ENCODE measurements around the gene KCNK4.

Gene KCNK4

DNA sequence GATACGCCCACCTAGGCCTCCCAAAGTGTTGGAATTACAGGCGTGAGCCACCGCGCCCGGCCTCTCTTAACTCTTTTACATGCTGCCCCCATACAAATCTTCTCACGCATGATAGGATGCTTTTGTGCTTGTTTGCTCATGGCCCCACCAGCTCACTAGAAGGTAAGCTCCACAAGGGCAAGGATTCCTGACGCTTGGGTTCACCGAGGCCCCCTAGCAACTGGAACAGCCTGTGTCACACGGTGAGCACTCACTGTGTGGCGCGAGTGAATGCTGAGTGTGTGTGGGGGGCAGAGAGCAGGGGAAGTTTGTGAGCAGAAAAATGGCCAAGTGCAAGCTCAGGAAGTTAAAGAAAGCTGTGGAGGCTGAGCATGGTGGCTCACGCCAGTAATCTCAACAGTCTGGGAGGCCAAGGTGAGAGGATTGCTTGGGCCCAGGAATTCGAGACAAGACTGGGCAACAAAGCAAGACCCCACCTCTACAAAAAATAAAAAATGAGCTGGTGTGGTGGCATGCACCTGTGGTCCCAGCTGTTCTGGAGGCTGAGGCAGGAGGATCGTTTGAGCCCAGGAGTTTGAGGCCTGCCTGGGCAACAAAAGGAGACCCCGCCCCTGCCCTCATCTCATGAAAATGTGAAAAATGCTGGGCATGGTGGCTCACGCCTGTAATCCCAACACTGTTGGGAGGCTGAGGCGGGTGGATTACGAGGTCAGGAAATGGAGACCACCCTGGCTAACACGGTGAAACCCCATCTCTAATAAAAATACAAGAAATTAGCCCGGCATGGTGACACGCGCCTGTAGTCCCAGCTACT is 8.9 kb upstream of the KCNK4 start:
- DNase-seq (ENCODE audit: low read depth in 2 of 2): no peak
- TF ChIP-seq, protein P1, sequence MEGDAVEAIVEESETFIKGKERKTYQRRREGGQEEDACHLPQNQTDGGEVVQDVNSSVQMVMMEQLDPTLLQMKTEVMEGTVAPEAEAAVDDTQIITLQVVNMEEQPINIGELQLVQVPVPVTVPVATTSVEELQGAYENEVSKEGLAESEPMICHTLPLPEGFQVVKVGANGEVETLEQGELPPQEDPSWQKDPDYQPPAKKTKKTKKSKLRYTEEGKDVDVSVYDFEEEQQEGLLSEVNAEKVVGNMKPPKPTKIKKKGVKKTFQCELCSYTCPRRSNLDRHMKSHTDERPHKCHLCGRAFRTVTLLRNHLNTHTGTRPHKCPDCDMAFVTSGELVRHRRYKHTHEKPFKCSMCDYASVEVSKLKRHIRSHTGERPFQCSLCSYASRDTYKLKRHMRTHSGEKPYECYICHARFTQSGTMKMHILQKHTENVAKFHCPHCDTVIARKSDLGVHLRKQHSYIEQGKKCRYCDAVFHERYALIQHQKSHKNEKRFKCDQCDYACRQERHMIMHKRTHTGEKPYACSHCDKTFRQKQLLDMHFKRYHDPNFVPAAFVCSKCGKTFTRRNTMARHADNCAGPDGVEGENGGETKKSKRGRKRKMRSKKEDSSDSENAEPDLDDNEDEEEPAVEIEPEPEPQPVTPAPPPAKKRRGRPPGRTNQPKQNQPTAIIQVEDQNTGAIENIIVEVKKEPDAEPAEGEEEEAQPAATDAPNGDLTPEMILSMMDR (IDR thresholded peaks at IDR 0.05; ENCODE audit: low read depth, low read length): no peak
- no peak overlapping the region for H3K4me3 ChIP-seq (replicated peaks in 1 of 2; ENCODE audit: low read depth in 2 of 2, low read length in 2 of 2)

DNA sequence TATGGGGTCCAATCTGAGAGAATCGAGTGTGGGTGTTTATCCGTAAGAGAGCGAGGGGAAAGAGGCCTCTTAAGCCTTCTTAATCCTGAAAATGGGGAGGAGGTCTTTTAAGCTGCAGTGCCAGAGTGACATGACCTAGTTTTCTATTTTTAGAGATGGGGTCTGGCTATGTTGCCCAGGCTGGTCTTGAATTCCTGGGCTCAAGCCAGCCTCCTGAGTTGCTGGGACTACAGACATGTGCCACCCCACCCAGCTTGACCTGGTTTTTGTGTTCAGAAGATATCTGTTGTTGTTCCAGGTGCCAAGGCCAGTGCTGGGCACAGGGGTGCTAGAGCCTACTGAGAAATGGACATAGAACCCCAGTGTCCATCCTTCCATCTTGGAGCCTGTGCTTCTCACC is 8.0 kb upstream of the KCNK4 start:
- peak overlapping the region in 1 of 2 donors; percentile 4 for H3K4me3 ChIP-seq (replicated peaks in 1 of 2; ENCODE audit: low read depth in 2 of 2, low read length in 2 of 2)
- no peak for DNase-seq (ENCODE audit: low read depth in 2 of 2)
- TF ChIP-seq, protein P1 (IDR thresholded peaks at IDR 0.05; ENCODE audit: low read depth, low read length): no peak

DNA sequence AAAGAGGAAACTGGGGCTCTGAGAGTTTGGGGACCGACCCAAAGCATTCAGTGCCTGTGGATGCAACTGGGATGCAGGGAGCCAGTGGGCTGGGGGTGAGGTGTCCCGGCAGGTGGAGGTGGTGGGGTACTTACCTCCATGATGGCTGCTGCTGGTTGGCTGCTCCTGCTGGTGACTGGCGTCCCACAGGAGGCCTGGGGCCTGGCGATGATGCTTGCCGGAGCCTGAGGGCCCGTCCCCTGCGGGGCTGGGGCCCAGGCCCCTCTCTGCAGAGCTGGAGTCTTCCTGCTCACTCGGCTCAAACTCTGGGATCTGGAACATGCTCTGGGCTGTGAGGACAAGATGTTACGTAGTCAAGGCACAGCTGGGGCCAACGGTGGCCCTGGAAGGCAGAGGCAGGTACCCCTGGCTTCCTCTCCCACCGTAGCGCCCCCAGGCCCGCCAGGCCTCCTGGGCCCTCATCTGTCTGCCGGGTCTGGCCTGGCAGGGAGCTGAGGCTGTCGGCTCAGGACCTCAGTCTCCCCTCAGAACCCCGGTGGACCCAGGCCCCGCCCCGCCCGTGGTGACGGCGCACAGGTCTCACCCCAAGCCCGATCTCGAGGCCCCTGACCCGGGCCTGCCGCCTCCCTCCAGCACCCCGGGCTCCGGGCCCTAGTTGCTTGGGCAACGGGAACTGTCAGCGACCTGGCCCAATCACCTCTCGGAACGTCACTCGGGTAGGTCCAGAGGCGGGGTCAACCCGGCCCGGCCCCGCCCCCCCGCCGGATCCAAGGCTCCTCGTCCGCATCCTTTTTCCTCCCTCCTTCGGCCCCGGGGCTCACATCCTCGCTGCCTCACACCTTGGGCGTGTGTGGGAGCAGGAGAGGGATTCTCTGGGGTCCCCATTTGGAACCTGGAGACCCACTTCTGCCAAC is 6.8 kb upstream of the KCNK4 start, which contains the start of gene BAD:
TSS of gene BAD (minus strand) at position 618 of the 914 bp plus-strand sequence. CDS start at position 321, 297 bp downstream.
- DNase-seq (ENCODE audit: low read depth in 2 of 2): peak; percentile 93 to 94
- H3K4me3 ChIP-seq (replicated peaks in 1 of 2; ENCODE audit: low read depth in 2 of 2, low read length in 2 of 2): peak within 1 kb of the TSS; percentile 76 to 80
- TF ChIP-seq, protein P1 (IDR thresholded peaks at IDR 0.05; ENCODE audit: low read depth, low read length): no peak

DNA sequence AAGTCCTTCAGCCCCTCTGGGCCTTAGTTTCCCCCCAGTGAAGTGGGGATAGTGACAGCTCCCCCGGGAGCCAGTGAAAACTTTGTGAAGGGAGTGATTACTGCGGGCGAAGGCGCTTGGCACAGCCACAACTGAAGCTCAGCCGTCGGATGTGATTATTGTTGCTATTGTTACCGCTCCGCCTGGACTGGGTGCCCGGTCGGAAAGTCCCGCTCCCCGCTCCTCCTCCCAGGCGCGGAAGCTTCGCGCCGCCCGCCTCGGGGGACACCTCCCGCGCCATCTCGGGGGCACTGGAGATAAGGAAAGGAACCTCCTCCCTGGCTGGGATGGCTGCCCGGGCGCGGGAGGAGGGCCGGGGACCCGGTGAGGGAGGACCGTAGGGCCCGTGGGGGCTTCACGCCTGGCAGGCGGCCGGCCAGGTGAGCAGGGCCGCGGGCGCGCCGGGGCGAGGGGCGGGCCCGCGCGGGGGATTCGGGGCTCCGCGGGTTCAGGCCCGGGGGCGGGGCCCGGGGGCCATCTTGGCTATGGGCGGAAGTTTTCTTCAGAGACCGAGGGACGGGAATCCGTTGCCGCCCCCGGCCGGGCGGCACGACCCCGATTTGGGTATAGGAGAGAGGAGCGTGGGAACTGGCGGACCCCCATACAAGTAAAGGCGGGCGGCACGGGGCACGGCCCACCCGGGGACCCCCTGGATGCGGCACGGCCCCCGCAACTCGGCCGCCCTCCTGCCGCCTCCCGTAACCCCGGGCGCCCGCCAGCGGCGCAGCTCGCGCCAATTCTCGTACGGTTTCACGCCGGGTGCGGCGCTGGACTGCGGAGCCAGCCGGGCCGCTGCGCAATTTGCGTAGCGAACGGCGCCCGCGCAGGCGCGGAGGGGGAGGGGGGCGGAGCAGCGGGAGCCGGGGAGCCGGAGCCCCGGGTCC is 5.9 kb upstream of the KCNK4 start, which contains the start of gene GPR137:
TSS of gene GPR137 (plus strand) at position 887 of the 923 bp plus-strand sequence. CDS start 677 bp downstream, outside the sequence.
- TF ChIP-seq, protein P1 (IDR thresholded peaks at IDR 0.05; ENCODE audit: low read depth, low read length): no peak
- peak; percentile 71 to 73 for DNase-seq (ENCODE audit: low read depth in 2 of 2)
- H3K4me3 ChIP-seq (replicated peaks in 1 of 2; ENCODE audit: low read depth in 2 of 2, low read length in 2 of 2): peak within 1 kb of the TSS; percentile 76 to 80

DNA sequence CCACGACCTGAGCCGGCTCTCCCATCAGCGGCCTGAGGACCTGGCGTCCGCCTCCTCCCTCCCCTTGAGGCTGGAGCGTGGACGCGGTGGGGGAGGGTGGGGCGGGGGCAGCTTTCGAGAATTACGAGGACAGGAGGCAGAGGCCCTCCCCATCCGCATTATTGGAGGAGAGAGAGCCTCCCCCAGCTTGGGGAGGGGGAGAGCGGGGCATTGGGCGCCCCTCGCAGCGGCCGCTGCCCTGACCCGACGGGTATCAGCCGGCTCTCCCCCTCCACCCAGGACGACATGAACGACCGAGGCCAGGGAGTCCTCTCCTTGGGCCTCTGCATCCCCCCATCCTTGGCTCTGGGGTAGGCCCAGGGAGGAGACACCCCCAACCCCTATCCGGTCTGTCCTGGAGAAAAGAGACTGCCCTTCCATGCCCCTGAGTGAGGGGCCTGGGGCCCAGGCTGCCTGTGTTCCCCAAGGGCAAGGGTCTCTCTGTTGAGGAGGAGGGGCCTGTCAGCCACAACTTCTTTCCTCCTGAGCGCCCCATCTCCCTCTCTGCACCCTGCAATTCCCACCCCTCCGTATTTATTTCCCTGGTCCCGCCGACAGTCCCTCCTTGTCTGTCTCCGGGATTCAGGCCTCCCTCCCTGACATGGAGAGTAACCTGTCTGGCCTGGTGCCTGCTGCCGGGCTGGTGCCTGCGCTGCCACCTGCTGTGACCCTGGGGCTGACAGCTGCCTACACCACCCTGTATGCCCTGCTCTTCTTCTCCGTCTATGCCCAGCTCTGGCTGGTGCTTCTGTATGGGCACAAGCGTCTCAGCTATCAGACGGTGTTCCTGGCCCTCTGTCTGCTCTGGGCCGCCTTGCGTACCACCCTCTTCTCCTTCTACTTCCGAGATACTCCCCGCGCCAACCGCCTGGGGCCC is 5.0 kb upstream of the KCNK4 start:
- TF ChIP-seq, protein P1 (IDR thresholded peaks at IDR 0.05; ENCODE audit: low read depth, low read length): no peak
- DNase-seq (ENCODE audit: low read depth in 2 of 2): no peak
- H3K4me3 ChIP-seq (replicated peaks in 1 of 2; ENCODE audit: low read depth in 2 of 2, low read length in 2 of 2): peak overlapping the region; percentile 68 to 80

Data from cardiac fibroblast (primary cell).